WTC11 (cell line): ENCODE data around the gene SPOCK1. TPM values are rescaled to one million over a fixed set of nuclear protein-coding genes. Genes with fewer than 3 reads are reported as not detected.

Source experiments
- ATAC-seq: fragments of 200-7000 bp; cut with Tn5 transposase; 2 replicates; pipeline ENCODE4 v1.10.0; 2021; ENCODE audit warnings: mild to moderate bottlenecking, moderate library complexity
- CTCF ChIA-PET: fragments of 300-600 bp; sonication (Branson Sonifier 250); formaldehyde crosslinking; loops from one replicate; lab custom pipeline; 2021; ENCODE audit warnings: antibody characterized with exemption; lab: Charles Lee
- POLR2A ChIA-PET: fragments of 350-600 bp; sonication (Branson Sonifier 250); formaldehyde crosslinking; loops from one replicate; lab custom pipeline; 2021; ENCODE audit warnings: antibody characterized with exemption; lab: Charles Lee
- DNase-seq: peaks from one replicate; pipeline ENCODE4 v3.0.0; 2021; ENCODE audit warnings: low spot score
- H3K27ac Mint-ChIP-seq: 2 replicates; pipeline ENCODE4 v1.8.0; 2021; ENCODE audit warnings: mixed read lengths
- H3K27me3 Mint-ChIP-seq: 2 replicates; pipeline ENCODE4 v1.8.0; 2021; ENCODE audit warnings: low read depth, mild to moderate bottlenecking, moderate library complexity, mixed read lengths
- H3K36me3 Mint-ChIP-seq: 2 replicates; pipeline ENCODE4 v1.8.0; 2021; ENCODE audit warnings: mixed read lengths
- H3K4me1 Mint-ChIP-seq: 2 replicates; pipeline ENCODE4 v1.8.0; 2022; ENCODE audit warnings: mixed read lengths
- H3K4me3 Mint-ChIP-seq: 2 replicates; pipeline ENCODE4 v1.8.0; 2021; ENCODE audit warnings: mild to moderate bottlenecking, moderate library complexity, mixed read lengths
- H3K9me3 Mint-ChIP-seq: 2 replicates; pipeline ENCODE4 v1.8.0; 2021; ENCODE audit warnings: mixed read lengths
- AFF4 ChIP-seq: sonication (generic); formaldehyde crosslinking; IDR thresholded peaks from 2 replicates; pipeline ENCODE4 v1.8.1; 2023; ENCODE audit warnings: mild to moderate bottlenecking, missing genetic modification reagents, borderline replicate concordance
- ATF2 ChIP-seq: sonication (generic); formaldehyde crosslinking; IDR thresholded peaks from 2 replicates; pipeline ENCODE4 v1.8.1; 2022; ENCODE audit warnings: low read depth, missing genetic modification reagents, borderline replicate concordance
- CREB1 ChIP-seq: sonication (generic); formaldehyde crosslinking; IDR thresholded peaks from 2 replicates; pipeline ENCODE4 v1.8.0; 2023; ENCODE audit warnings: mild to moderate bottlenecking, missing genetic modification reagents
- EMX1 ChIP-seq: fragments of 250-450 bp; sonication (Bioruptor Pico); IDR thresholded peaks from 2 replicates; pipeline ENCODE4 v1.8.0; 2021; ENCODE audit warnings: mild to moderate bottlenecking
- FOXJ3 ChIP-seq: sonication (generic); formaldehyde crosslinking; IDR thresholded peaks from 2 replicates; pipeline ENCODE4 v1.9.0; 2021; ENCODE audit warnings: missing genetic modification reagents, mild to moderate bottlenecking, borderline replicate concordance
- MLX ChIP-seq: sonication (generic); formaldehyde crosslinking; IDR thresholded peaks from 2 replicates; pipeline ENCODE4 v1.8.1; 2023; ENCODE audit warnings: mild to moderate bottlenecking, missing genetic modification reagents, moderate library complexity
- NFE2L1 ChIP-seq: sonication (generic); formaldehyde crosslinking; IDR thresholded peaks from 2 replicates; pipeline ENCODE4 v1.8.1; 2023; ENCODE audit warnings: missing genetic modification reagents
- NR1H2 ChIP-seq: sonication (generic); formaldehyde crosslinking; IDR thresholded peaks from 2 replicates; pipeline ENCODE4 v1.9.0; 2021; ENCODE audit warnings: mild to moderate bottlenecking, moderate library complexity, missing genetic modification reagents
- PRDM15 ChIP-seq: sonication (generic); formaldehyde crosslinking; IDR thresholded peaks from 2 replicates; pipeline ENCODE4 v1.8.0; 2022; ENCODE audit warnings: missing genetic modification reagents
- TCF7 ChIP-seq: sonication (generic); formaldehyde crosslinking; IDR thresholded peaks from 2 replicates; pipeline ENCODE4 v1.8.0; 2022; ENCODE audit warnings: mild to moderate bottlenecking, low read depth, missing genetic modification reagents, moderate library complexity
- USF2 ChIP-seq: sonication (generic); formaldehyde crosslinking; IDR thresholded peaks from 2 replicates; pipeline ENCODE4 v1.8.1; 2023; ENCODE audit warnings: mild to moderate bottlenecking, missing genetic modification reagents, moderate library complexity
- ZNF232 ChIP-seq: sonication (generic); formaldehyde crosslinking; IDR thresholded peaks from 2 replicates; pipeline ENCODE4 v1.8.0; 2022; ENCODE audit warnings: mild to moderate bottlenecking, missing genetic modification reagents
- ZNF512 ChIP-seq: sonication (generic); formaldehyde crosslinking; IDR thresholded peaks from 2 replicates; pipeline ENCODE4 v1.8.1; 2022; ENCODE audit warnings: missing genetic modification reagents, borderline replicate concordance
- ZNF671 ChIP-seq: fragments of 250-450 bp; sonication (Bioruptor Pico); IDR thresholded peaks from 2 replicates; pipeline ENCODE4 v1.8.0; 2021; ENCODE audit warnings: mild to moderate bottlenecking
- total RNA-seq: library from RNA; stranded (reverse); gene quantifications from 3 replicates; pipeline ENCODE4 v1.2.3, GENCODE V29; 2021

SPOCK1 gene
- total RNA-seq, 1 experiment from 2014 or later, result 15.2 TPM

GRCh38 chr5:137072361-137073115 is 426.6 kb downstream of the SPOCK1 start (continued):
- TF ChIP-seq AFF4 (CRISPR knock-in tag), result no peak
- no peak for TF ChIP-seq ZNF671 (CRISPR knock-in tag)

GRCh38 chr5:137071931-137072330 is 427.2 kb downstream of the SPOCK1 start:
- Mint-ChIP-seq H3K4me3 (no peak overlapping the region), H3K9me3 (0 out of 2 replicates have a peak, but pooled peaks cover 3% of the 10 kb centered on the region), H3K4me1 (peaks cover 22% of the 10 kb centered on the region), H3K27me3 (no peaks in the 10 kb centered on the region), H3K36me3 (no peaks in the 10 kb centered on the region), H3K27ac (no peak overlapping the region)
- ChIA-PET CTCF (no interaction called here), POLR2A (no interaction called here)
- ATAC-seq (no peak), DNase-seq (no peak)
- TF ChIP-seq USF2 (CRISPR knock-in tag), result no peak
- TF ChIP-seq ATF2 (CRISPR knock-in tag), result no peak
- TF ChIP-seq TCF7 (CRISPR knock-in tag), result no peak
- TF ChIP-seq NR1H2 (CRISPR knock-in tag), result no peak
- no peak for TF ChIP-seq MLX
- TF ChIP-seq CREB1 (CRISPR knock-in tag), result no peak
- no peak for TF ChIP-seq NFE2L1
- TF ChIP-seq EMX1, result no peak

GRCh38 chr5:137071526-137071925 is 427.6 kb downstream of the SPOCK1 start:
- no peak overlapping the region for H3K4me3 Mint-ChIP-seq
- ATAC-seq, result no peak
- ChIA-PET POLR2A (no interaction called here), CTCF (no interaction called here)
- peaks cover 22% of the 10 kb centered on the region for H3K4me1 Mint-ChIP-seq
- no peaks in the 10 kb centered on the region for H3K36me3 Mint-ChIP-seq
- 0 out of 2 replicates have a peak, but pooled peaks cover 3% of the 10 kb centered on the region for H3K9me3 Mint-ChIP-seq
- TF ChIP-seq ATF2 (CRISPR knock-in tag) (no peak), FOXJ3 (CRISPR knock-in tag) (no peak), ZNF512 (CRISPR knock-in tag) (no peak), ZNF232 (CRISPR knock-in tag) (no peak), PRDM15 (CRISPR knock-in tag) (no peak)
- no peak overlapping the region for H3K27ac Mint-ChIP-seq
- no peak for DNase-seq
- H3K27me3 Mint-ChIP-seq, result no peaks in the 10 kb centered on the region
